Islet precursor cell (in vitro differentiated cells): Measurements from ENCODE around the gene SMAD6.

Source experiments
- DNase-seq: peaks from one replicate; pipeline ENCODE4 v3.0.0-alpha.2; 2018

SMAD6 gene

GRCh38 chr15:66778314-66778665 lies 76.3 kb downstream of the SMAD6 start:
- no peak for DNase-seq

GRCh38 chr15:66778716-66779115 lies 76.7 kb downstream of the SMAD6 start:
- DNase-seq = no peak

GRCh38 chr15:66779331-66780009 lies 77.4 kb downstream of the SMAD6 start:
- peak; percentile 55 for DNase-seq

GRCh38 chr15:66780172-66780972 lies 78.3 kb downstream of the SMAD6 start:
- DNase-seq = peak; percentile 84

GRCh38 chr15:66780973-66781718 lies 79.1 kb downstream of the SMAD6 start:
- DNase-seq = no peak

GRCh38 chr15:66782785-66783184 lies 80.7 kb downstream of the SMAD6 start:
- no peak for DNase-seq

DNA sequence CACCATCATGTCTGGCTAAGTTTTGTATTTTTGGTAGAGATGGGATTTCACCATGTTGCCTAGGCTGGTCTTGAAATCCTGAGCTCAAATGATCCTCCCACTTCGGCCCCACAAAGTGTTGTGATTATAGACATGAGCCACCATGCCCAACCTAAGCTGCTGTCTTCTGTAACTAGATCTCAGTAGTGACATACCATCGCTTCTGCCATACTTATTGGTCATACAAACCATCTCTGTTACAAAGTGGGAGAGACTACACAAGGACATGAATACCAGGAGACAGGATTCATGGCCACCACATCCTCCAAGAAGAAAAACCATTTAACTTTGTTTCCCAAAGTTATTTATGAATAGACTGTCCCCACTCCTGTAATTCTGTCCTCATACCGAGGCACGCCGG lies 81.3 kb downstream of the SMAD6 start:
- no peak for DNase-seq

GRCh38 chr15:66783725-66784124 lies 81.7 kb downstream of the SMAD6 start:
- peak; percentile 35 for DNase-seq

DNA sequence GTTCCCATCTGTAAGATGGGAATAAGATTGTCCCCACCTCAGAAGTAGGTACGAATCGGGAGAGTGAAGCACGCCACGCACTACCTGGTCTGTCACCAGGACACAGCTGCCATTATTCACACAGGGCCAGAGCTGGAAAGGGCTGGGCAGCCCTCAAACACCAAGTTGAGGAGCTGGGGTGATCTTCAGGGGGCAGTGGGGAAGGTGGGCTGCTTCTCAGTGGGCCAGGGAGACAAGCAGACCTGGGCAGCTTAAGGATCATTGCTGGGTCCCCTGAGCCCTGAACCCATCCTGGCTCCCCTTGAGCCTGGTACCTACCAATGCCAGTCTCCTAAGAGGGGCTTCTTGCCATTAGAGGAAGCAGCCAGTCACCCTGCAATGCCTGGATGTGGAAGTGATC lies 82.1 kb downstream of the SMAD6 start:
- DNase-seq = peak; percentile 27

DNA sequence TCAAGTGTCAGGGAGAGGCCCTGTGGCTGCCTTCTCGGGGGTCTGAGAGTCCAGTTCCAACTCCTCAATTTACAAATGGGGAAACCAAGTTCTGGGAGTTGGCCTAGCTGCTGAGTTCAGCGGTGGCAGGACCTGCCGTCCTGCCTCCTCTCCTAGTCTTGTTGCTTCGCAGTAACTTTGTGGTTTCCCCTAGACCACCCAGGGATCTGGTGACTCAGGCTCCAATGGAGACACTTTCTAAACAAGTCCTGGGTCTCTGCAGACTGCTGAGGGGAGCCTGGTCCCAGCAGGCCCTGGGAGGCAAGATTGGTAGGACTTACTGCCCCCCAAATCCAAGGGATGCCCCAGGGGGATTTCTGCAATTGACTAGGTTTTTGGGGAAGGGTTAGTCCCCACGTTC lies 83.6 kb downstream of the SMAD6 start:
- peak; percentile 76 for DNase-seq

- DNase-seq = peak; percentile 44
Measured at GRCh38 chr15:66786222-66786621, 84.2 kb downstream of the SMAD6 start.

DNA sequence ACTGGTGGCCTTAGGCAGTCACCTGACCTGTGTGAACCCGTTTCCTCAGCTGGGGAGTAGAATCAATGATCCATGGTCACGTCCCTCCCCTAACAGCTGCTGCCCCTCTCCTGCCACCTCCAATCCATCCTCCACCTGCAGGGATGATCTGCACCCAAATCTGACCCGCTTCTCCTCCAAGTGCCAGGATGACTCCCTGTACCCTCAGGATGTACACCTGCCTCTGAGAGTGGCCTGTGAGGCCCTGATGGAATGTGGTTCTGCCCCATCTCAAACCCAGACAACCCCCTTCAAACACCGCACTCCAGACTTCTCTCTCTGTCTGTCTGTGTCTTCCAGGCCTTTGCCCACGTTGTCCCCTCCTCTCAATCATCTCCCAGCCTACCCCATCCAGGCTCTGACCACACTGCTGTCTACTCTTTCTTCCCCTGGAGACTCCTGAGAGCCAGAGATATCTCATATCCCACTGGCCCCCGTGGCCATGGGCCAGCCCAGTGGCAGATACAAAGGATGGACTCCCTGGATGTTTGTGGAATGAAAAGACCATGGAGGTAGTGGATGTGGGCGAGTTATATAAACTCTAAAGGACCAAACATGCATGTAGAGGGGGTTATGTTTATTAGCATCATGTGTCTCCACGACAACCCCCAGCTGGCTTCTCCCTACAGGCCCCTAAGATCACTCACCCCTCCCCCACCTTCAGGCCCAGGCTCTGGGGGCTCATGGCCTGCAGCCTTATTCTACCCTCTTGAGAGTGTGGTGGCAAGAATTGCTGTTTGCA lies 84.9 kb downstream of the SMAD6 start:
- DNase-seq = peak; percentile 65

GRCh38 chr15:66787489-66787871 lies 85.4 kb downstream of the SMAD6 start:
- peak; percentile 29 for DNase-seq

DNA sequence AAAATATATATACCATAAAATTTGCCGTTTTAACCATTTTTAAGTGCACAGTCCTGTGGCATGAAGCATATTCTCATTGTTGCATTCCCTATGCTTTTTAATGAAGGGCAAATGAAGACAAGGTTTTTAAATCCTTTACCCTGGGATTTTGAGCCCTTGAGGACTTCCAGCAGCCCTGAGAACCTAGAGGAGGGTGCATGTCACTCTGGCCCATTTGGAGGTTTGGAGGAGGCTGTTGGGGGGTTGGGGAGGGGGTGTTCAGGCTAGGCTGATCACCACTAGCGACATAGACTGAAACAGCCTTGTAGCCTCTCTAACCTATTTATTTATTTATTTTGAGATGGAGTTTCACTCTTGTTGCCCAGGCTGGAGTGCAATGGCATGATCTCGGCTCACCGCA lies 86.0 kb downstream of the SMAD6 start:
- DNase-seq = no peak

DNA sequence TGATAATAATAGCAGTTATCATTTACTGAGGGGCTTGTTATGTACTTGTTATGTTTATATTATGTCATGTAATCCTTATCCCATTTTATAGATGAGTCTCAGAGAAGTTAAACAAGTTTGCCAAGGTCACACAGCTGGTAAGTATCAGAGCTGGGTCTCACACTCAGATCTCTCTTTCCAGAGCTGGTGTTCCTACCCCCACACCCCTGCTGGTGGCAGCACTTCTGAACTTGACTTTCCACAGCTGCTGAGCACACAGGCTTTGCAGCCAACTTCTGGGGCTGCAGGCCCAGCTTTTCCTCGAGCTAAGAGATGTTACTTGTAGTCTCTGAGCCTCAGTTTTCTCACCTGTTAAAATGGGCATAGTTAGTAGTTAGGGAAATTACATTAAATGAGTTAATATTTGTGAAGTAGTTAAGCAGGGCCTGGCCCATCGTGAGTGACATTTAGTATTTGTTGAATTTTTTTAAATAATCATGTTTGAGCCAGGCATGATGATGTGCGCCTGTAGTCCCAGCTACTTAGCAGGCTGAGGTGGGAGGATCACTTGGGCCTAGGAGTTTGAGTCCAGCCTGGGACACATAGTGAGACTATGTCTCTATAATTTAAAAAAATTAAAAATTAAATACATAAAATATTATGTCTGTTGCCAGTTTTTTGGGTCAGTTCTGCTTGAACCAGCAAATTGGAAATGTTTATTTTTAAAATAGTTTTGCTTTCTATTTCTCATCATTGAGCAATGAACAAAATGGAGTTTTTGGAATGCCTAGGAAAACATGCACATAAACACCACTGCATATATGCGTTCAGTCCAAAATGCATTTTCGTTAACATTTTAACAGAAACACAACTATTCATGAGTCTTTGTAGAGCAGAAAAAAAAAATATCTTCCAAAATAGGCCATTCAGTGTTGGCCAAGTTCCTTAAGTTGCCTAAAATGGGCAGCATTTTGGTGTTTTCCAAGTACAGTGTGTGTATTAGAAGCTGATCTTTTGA lies 87.3 kb downstream of the SMAD6 start:
- peak; percentile 81 for DNase-seq

DNA sequence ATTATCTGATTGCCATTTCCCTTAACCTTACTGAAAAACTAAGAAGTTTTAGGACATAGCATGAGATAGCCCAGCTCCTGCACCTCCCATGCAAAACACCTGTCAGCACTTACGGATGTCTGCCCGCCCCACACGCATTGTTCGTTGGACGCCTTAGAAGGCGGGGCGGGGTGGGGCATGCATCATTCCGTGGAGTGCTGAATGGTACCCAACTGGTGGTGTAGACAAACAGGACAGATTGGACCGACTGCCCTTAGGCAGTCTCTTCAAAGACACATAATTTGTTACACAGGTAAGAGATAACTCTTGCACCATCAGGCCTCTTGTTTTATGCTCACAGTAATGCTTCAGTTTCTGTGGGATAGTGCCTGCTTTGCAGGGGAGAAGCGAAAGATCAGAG lies 93.8 kb downstream of the SMAD6 start:
- no peak for DNase-seq

- DNase-seq = no peak
Measured at GRCh38 chr15:66796343-66796742, 94.3 kb downstream of the SMAD6 start.

DNA sequence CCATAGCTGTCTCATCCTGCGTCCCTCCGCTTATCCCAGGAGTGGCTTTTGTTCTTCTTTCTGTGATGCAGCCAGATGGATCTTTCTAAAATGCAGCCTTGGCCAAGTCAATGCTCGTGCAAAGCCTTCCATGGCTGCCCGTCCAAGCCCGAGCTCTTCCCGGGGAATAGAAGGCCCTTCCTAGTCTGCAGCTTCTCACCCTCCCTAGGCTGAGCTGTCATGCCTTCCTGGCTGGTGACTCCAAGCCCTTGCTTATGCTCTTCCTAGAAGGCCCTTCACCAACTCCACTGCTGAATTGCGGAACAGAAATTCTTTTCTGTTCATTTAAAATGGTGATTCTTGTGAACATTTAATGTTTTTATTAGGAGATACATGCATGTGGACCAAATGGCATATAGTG lies 95.9 kb downstream of the SMAD6 start:
- no peak for DNase-seq

- no peak for DNase-seq
Measured at GRCh38 chr15:66798426-66799061, 96.5 kb downstream of the SMAD6 start.

DNA sequence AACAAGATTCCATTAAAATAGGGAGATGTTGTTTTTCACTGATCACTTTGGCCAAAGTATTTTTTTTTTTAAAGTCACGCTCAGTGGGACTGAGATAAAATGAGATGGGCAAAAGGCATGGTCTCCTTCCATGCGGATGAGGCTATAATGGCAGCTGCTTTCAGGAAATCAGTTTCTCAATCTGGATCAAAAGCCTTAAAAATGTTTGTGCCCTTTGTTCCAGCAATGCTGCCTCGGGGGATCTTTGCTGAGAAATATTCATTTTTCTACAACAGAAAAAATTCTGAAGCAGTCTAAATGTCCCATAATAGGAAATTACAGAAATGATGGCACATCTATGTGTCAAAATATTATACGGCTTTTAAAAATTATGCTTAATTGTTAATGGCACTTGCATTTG lies 97.2 kb downstream of the SMAD6 start:
- no peak for DNase-seq

- peak; percentile 52 for DNase-seq
Measured at GRCh38 chr15:66800584-66801235, 98.7 kb downstream of the SMAD6 start.
